Esophagus squamous epithelium (tissue), 5 donors: Measurements from ENCODE around the gene C1orf50. TPM values are rescaled to one million over a fixed set of nuclear protein-coding genes. Genes with fewer than 3 reads are reported as not detected.

ENCODE experiments used
- DNase-seq: peaks from one replicate; lab custom pipeline; 2025; lab: John Stamatoyannopoulos, UW
- H3K27ac ChIP-seq, 4 donors: fragments of 200-600 bp; sonication (generic); one replicate each; pipeline ENCODE4 v1.5.1; 2016 to 2019; ENCODE audit warnings: mild to moderate bottlenecking in 1 of 4
- H3K27me3 ChIP-seq, 4 donors: fragments of 200-600 bp; sonication (generic); 1 replicate in 3 of 4; 2 replicates in 1 of 4; pipeline versions ENCODE4 v1.5.1 to v1.6.0; 2017 to 2021; ENCODE audit warnings: antibody characterized with exemption in 1 of 4
- H3K36me3 ChIP-seq, 3 donors: fragments of 200-600 bp; sonication (generic); one replicate each; pipeline ENCODE4 v1.5.1; 2016 to 2019
- H3K4me1 ChIP-seq, 3 donors: fragments of 200-600 bp; sonication (generic); one replicate each; pipeline ENCODE4 v1.5.1; 2017 to 2019
- H3K4me3 ChIP-seq, 4 donors: fragments of 200-600 bp; sonication (generic); 1 replicate in 3 of 4; 2 replicates in 1 of 4; pipeline ENCODE4 v1.5.1; 2016 to 2019; ENCODE audit warnings: mild to moderate bottlenecking in 2 of 4, moderate library complexity in 1 of 4
- H3K9me3 ChIP-seq, 3 donors: fragments of 200-600 bp; sonication (generic); one replicate each; pipeline ENCODE4 v1.5.1; 2016 to 2019
- CTCF ChIP-seq, 6 experiments: fragments of 450-650 bp in 4 of 6; fragments of 200-600 bp in 2 of 6; sonication (generic) in 2 of 6; IDR thresholded peaks; one replicate each; pipeline ENCODE4 v1.5.1; 2016 to 2019; ENCODE audit warnings: antibody characterized with exemption in 6 of 6, mild to moderate bottlenecking in 4 of 6, moderate library complexity in 4 of 6
- POLR2A ChIP-seq, 4 donors: fragments of 450-650 bp; IDR thresholded peaks; one replicate each; pipeline ENCODE4 v1.6.1; 2017; ENCODE audit warnings: antibody characterized with exemption in 4 of 4, mild to moderate bottlenecking in 4 of 4, moderate library complexity in 3 of 4
- WGBS, 2 donors: methylation state at CpG; one replicate each; pipeline ENCODE4 v1.1.5; 2018; 5-methylcytosine and 5-hydroxymethylcytosine counted together
- intact Hi-C: fragments of 100-400 bp; cut with DNase I; formaldehyde crosslinking; loops from one replicate; pipeline ENCODE4 v1.15.0; 2022
- total RNA-seq, 4 donors: library from RNA; depleted of rRNA; stranded (reverse); fragments of >200 nt; gene quantifications; one replicate each; pipeline ENCODE4 v1.1.0, GENCODE V29; 2016
- donor health status: DM: yes; HTN: yes; CAD: no.

C1orf50 gene
- total RNA-seq, 4 donors from 2014 or later, result 1.5 to 15.4 (median 3.8) TPM

DNA sequence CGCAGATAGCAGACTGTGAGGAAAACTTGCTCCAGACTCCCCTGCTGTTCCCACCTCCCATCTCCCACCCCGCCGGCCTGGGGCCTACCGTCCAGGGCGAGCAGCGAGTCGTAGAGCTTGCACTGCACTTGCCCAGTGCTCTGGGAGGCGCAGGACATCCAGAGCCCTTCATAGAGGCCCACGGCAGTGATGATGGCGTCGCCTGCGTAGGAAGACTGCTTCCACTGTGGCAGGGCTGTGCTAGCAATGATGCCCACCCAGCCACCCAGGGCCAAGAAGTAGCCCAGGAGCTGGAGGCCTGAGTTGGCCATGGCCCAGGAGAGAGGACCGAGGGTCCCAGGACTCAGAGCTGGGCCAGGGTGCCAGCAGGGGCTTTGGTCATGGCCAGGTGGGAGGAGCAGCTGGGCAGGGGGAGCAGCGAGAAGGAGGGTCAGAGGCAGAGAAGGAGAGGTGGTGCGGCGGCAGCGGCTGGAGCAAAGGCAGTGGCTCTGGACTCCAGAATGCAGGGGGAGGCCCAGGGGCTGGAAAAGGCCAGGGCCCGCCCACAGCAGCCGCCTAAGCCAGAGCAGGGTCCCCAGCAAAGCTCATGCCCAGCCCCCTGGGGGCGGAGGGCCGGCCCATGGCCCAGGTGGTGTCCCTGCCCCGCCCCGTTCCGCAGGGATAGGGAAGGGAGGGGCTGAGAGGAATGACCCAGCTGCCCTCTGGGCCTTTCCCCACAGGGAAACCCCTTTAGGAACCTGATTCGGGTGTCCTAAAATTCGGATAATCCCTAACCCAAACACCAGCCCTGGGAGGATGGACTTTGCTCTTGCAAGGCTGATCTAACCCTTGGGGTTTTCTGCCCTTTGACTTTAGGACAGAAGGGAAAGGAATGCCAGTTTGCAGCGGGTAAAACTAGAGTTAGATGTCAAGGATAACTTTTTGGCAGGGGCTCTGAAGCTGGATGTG, 27.0 kb upstream of the C1orf50 start, which contains the start of gene CLDN19:
Gene CLDN19, minus strand, starts transcription at position 484 of the 948 bp plus-strand sequence. Its CDS starts 173 bp downstream, at position 311.
- Histone ChIP-seq H3K9me3 (no peaks in the 10 kb centered on the region), H3K4me1 (peaks cover 8 to 68% (median 33%) of the 10 kb centered on the region in 3 donors), H3K27ac (no peak within 1 kb of the TSS), H3K4me3 (no peak within 1 kb of the TSS), H3K36me3 (no peaks in the 10 kb centered on the region), H3K27me3 (no peaks in the 10 kb centered on the region)
- WGBS, 2 donors, result 58 to 65% methylated on average over 11 to 15 of the region's 27 CpGs
- intact Hi-C loops, result no loop called here
- no peak for DNase-seq
- no peak for TF ChIP-seq POLR2A (IDR thresholded peaks at IDR 0.05)

DNA sequence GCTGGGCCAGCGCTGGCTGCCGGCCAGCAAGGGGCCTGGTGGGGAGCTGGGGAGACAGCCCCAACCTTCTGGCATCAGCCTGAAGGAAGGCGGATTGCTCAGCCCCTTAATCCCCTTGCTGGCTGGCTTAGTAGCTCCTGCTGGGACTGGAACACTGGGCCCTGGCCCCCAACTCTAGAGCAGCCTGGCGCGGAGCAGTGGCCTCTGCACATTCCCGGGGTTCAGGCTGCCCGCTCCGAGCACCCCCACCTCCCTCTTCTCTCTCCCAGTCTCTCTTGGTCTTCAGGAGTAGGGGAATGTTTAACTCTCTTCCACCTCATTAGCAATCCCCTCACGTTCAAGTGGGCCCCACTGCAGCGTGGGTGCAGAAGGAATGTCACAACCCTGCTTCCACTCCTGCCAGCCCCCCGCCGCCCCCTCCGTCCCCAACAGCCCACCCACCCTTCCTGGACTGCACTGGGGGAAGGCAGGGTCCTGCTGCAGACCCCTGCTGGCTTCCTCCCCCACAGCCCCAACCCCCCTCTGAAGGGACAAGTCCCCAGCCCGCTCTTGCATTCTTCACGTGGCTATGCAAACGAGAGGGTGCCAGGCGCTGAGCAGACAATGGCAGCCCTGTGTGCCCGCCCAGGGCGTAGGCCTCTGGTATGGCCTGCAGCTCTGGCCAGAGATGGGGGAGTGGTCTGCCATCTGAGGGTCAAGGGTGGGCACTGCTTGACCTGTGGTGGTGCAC, 26.0 kb upstream of the C1orf50 start:
- Histone ChIP-seq H3K9me3 (no peaks in the 10 kb centered on the region), H3K36me3 (peaks cover 0 to 3% (median 0%) of the 10 kb centered on the region in 3 donors), H3K4me3 (no peak overlapping the region), H3K27me3 (no peaks in the 10 kb centered on the region), H3K27ac (no peak overlapping the region), H3K4me1 (peaks cover 8 to 67% (median 28%) of the 10 kb centered on the region in 3 donors)
- WGBS, 2 donors, result 68 to 70% methylated on average over 4 to 9 of the region's 19 CpGs
- intact Hi-C loops, result no loop called here
- no peak for DNase-seq
- TF ChIP-seq CTCF (IDR thresholded peaks at IDR 0.05) (no peak), POLR2A (IDR thresholded peaks at IDR 0.05) (no peak)

- Histone ChIP-seq H3K27ac (no peak overlapping the region), H3K36me3 (peaks cover 0 to 9% (median 0%) of the 10 kb centered on the region in 3 donors), H3K9me3 (no peaks in the 10 kb centered on the region), H3K4me3 (no peak overlapping the region), H3K4me1 (peaks cover 4 to 67% (median 21%) of the 10 kb centered on the region in 3 donors), H3K27me3 (no peaks in the 10 kb centered on the region)
- intact Hi-C loops, result no loop called here
- no peak for DNase-seq
- TF ChIP-seq POLR2A (IDR thresholded peaks at IDR 0.05) (no peak), CTCF (IDR thresholded peaks at IDR 0.05) (no peak)
- WGBS, 2 donors, result 93% methylated on average over 3 of the region's 4 CpGs; no CpG with 5 or more reads in 1 of the 2 donors
These were observed 25.3 kb upstream of the C1orf50 start for GRCh38 chr1:42741706-42742105.

DNA sequence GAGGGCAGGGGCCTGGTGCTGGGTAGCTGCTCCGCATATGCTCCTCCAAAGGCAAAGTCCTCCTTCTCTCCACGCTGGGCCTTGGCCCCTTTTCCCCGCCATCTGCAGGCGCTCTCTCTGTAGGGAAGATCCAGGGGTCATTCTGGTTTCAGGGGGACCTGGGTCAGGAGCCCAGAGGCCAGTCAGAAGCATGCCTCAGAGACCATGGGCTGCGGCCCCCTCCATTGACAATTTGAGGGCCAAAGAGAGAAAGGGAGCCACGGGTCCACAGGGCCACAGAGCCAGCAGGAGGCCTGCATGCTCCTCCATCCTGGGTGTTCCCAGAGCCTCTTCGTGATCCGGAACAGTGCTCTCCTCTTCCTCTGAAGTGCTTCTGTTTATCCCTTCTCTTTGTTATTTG, 24.9 kb upstream of the C1orf50 start:
- TF ChIP-seq CTCF (IDR thresholded peaks at IDR 0.05), result no peak
- TF ChIP-seq POLR2A (IDR thresholded peaks at IDR 0.05), result no peak
- Histone ChIP-seq H3K4me3 (no peak overlapping the region), H3K27me3 (no peaks in the 10 kb centered on the region), H3K36me3 (peaks cover 0 to 14% (median 0%) of the 10 kb centered on the region in 3 donors), H3K27ac (peak overlapping the region in 1 of 4 donors; percentile 55), H3K4me1 (peaks cover under 1 to 67% (median 16%) of the 10 kb centered on the region in 3 donors), H3K9me3 (no peaks in the 10 kb centered on the region)
- no peak for DNase-seq
- 80 to 84% methylated on average over 5 to 7 of the region's 8 CpGs for WGBS, 2 donors
- intact Hi-C loops, result no loop called here

DNA sequence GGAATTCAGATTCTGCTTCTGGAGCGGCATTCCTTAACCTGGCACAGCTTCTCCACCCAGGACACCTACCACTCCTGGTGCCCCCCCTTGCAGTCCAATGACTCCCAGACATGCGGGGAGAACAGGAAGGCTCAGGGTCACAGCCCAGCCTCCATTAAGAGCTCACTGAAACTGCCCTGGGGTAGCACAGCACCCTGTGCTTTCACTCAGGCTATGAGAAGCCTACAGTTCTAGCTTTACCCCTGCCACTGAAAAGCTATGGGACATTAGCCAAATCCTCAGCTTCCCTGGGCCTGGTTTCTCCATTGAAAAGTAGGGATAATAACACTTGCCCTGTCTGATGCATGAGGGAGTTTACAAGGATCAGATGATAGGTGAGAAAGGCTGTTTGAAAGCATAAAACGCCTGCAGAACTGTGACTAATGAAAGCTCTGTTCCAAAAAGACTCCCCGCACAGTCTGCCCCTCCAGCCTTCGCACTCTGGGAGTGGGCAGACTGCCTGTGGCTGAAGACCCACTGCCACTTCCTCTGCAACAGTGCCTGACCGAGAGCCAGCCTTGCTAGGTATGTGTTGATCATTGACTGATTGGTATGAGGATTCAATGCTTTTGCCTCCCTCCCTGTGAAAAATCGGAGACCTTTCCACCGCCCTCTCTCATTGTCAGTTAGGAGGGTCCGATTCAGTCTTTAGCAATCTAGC, 24.3 kb upstream of the C1orf50 start:
- Histone ChIP-seq H3K36me3 (peaks cover 0 to 20% (median 0%) of the 10 kb centered on the region in 3 donors), H3K4me3 (no peak overlapping the region), H3K27ac (peak overlapping the region in 2 of 4 donors; percentile 39 to 55), H3K27me3 (no peaks in the 10 kb centered on the region), H3K4me1 (peaks cover 0 to 62% (median 12%) of the 10 kb centered on the region in 3 donors), H3K9me3 (no peaks in the 10 kb centered on the region)
- intact Hi-C loops, result no loop called here
- 34 to 64% methylated on average over 8 of the region's 9 CpGs for WGBS, 2 donors
- no peak for DNase-seq
- TF ChIP-seq POLR2A (IDR thresholded peaks at IDR 0.05), result no peak
- TF ChIP-seq CTCF (IDR thresholded peaks at IDR 0.05), result no peak
